HG03139 (cell line): ENCODE measurements around the gene EIF3A.
"Not testable (repeated sequence)": the region's sequence is repeated elsewhere in the genome, so short reads cannot be mapped to it uniquely, and the experiment has no call there.

Experiments used
- ATAC-seq: cut with Tn5 transposase; IDR thresholded peaks from one replicate; pipeline ENCODE4 v1.9.1; 2021; ENCODE audit not compliant: unreplicated experiment

The EIF3A gene

GRCh38 chr10:119100434-119101238 lies 20.0 kb upstream of the EIF3A start:
- ATAC-seq, result no peak

DNA sequence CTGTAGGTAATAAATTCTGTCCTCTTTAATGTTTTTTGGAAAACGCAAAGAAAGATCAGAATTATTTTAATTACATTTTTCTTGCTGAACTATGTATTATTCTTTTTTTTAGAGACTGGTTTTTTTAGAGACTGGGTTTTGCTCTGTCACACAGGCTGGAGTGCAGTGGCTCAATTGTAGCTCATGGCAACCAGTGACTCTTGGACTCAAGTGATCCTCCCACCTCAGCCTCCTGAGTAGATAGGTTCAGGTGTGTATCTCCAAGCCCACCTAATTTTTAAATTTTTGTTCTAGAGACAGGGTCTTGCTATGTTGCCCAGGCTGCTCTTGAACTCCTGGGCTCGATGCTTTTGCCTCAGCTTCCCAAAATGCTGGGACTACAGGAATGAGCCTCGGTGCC lies 18.0 kb upstream of the EIF3A start:
- no peak for ATAC-seq

- ATAC-seq, result not testable (repeated sequence)
Measured at GRCh38 chr10:119096641-119097415, 16.2 kb upstream of the EIF3A start.

DNA sequence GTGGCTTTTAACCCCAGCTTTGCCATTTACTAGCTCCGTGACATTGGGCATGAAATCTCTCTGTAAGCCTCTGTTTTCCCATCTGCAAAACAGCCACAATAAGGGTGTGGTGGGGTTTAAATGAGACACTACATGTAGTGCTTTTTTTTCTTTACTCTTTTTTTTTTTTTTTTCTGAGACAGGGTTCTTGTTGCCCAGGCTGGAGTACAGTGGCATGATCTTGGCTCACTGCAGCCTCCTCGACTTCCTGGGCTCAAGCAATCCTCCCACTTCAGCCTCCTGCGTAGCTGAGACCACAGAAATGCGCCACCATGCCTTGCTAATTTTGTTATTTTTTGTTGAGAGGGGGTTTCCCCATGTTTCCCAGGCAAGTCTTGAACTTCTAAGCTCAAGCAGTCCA lies 15.0 kb upstream of the EIF3A start:
- ATAC-seq, result no peak

DNA sequence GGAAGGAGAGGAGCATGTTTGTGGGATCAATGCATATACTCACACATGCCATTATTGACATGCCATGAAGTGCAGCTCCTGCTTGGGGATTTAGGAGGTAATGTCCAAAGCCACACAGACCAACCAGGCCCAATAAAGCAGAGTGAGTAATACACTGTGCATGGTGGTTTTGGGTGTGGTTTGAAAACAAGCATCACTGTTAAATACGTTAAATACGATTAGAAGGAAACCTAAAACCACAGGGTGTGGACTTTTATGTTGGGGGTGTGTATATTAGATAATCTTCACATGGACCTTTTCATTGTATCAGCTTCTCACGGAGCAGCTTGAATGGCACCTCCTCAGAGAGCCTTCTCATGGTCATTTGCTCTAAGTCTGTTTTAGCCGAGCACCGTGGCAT lies 10.4 kb upstream of the EIF3A start:
- no peak for ATAC-seq

DNA sequence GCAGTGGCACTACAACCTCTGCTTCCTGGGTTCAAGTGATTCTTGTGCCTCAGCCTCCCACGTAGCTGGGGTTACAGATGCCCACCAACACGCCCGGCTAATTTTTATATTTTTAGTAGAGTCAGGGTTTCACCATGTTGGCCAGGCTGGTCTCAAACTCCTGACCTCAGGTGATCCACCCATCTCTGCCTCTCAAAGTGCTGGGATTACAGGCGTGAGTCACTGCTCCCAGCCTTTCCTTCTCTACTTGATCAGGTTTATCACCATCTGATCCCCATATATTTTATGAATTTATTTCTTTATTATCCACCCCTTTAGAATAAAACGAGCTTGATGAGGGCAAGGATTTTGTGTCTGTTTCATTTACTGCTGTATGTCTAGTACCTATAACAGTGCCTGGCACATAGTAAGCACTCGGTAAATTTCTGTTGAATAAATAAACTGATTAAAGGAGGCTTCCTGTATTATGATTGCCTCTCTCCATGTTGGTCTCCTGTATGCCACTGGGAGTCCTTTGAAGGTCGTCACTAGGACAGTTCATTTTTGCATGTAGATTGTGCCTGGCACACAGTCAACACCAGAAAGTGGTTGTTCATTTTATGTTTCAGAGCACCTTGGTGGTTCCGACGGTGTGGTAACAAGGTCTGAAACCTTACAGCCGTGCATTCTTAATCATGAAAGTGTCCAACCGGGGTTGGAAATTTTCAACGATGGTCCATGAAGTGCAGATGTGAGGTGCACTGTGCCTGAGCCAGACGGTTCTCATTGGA lies 9.6 kb upstream of the EIF3A start:
- ATAC-seq, result no peak

DNA sequence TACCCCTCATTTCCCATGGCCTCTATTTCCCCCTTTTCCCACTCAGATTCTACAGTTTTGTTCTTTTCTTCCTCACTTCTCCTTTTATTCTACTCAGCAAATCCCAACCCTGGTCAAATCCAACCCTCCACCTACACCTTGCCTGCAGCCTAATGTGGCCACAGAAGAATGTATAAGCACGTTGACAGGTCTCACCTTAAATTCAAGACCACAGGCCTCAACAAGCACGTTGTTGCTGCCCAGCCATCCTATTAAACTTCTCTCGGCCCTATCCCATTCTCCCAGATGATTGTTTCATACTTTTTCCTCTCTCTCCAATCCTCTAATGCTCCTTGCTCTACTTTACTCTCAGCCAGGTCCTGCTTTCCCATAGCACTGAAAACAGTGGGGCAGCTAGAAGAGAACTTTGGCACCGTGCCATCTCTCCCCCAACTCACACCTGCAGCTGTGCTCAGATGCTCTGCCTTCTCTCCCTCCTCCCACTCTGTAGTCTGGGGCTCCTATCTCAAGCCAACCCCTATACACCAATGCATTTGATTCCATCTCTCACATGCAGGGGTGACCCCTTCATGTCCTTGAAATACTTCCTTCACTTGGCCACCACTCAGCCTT lies 6.8 kb upstream of the EIF3A start:
- no peak for ATAC-seq

- ATAC-seq, result no peak
Measured at GRCh38 chr10:119084896-119085295, 4.3 kb upstream of the EIF3A start.

DNA sequence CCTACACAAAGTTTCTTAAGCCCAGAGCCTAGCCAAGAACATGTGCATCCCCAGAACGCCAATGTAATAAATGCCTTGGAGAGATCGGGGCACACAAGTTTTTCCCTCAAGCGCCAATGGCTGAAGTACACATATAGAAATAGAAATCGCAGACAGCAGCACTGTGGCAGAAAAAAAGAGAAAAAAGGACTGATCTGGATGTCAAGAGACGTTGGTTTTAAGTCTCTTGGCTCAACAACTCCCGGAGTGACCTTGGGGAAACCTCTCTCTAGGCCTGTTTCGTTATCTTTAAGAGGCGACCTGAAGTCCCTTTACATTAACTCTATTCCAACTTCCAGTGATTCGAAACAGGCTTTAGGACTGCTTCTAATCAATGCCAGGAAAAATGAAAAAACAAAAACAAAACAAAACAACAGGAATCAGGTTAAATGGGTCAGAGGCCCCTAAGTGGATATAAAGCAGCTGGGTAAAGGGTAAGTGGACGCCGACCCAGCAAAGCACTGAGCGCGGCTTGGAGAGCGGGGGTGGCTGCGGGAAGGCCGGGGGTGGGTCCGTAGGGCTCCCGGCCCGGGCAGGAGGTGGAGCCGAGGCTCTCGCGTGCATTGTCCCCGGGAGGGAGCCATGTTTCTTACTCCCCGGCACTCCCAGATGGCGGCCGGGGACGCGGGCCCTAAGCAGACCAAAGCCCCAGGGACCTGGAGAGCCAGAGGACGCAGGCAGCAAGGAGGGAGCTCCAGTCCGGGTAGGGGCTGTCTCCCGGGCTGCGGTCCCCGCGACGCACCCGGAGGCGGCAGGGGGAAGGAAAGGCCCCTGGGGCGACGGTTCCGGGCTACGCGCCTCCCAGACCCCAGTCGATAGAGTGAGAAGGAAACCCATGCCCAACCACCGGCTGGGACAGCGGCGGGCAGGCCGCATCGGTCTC lies 757 bp downstream of the EIF3A start:
- ATAC-seq, result peak; percentile 54

- ATAC-seq, result no peak
Measured at GRCh38 chr10:119078422-119079179, 2.0 kb downstream of the EIF3A start.

- no peak for ATAC-seq
Measured at GRCh38 chr10:119073584-119073983, 7.0 kb downstream of the EIF3A start.

- no peak for ATAC-seq
Measured at GRCh38 chr10:119070395-119071165, 10.0 kb downstream of the EIF3A start.

DNA sequence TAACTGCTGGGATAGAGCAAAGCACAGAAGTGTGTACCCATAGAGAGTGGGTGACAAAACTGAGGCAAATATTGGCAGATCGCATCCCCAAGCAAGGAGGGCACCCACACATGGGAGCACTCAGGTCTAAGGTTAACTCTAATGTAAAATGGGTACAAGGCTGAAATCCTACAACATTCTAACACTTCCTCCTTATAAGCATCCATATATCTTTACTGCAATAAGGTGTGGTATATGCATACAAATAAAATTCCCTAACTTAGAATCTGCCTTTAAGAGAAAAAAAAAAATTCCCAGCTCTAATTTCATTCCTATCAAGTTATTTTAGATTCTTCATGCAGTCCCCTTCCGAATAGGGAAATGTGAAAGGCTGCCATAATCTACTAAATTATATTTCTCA lies 18.7 kb downstream of the EIF3A start:
- no peak for ATAC-seq

- no peak for ATAC-seq
Measured at GRCh38 chr10:119061352-119061751, 19.3 kb downstream of the EIF3A start.

GRCh38 chr10:119060107-119060506 lies 20.5 kb downstream of the EIF3A start:
- no peak for ATAC-seq

GRCh38 chr10:119059557-119059956 lies 21.1 kb downstream of the EIF3A start:
- no peak for ATAC-seq

DNA sequence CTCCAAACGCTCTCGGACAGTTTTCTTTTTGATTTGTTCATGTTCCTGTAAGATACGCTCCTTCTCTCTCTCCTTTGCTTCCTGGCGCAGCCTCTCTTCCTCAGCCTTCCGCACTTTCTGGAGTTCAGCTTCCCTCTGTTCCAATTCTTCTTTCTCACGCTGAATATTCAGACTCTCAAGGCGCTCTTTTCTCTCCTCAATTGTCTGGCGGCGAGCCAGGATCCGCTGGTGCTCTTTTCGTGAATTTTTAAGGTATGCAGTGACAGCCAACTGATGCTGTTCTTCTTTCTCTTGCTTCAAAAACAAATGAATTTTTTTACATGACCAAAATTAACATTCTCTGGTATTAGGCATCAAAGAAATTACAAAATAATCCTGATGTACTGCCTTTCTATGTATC lies 22.6 kb downstream of the EIF3A start:
- no peak for ATAC-seq

- no peak for ATAC-seq
Measured at GRCh38 chr10:119055472-119055871, 25.1 kb downstream of the EIF3A start.

- ATAC-seq, result no peak
Measured at GRCh38 chr10:119051775-119052174, 28.8 kb downstream of the EIF3A start.
